HCT116 (cell line): ENCODE measurements around the gene EPHA6. TPM values are rescaled to one million over a fixed set of nuclear protein-coding genes. Genes with fewer than 3 reads are reported as not detected.

ENCODE experiments used
- ATAC-seq: fragments of 200-7000 bp; cut with Tn5 transposase; 2 replicates; pipeline ENCODE4 v1.9.1; 2020; ENCODE audit warnings: mild to moderate bottlenecking, moderate library complexity
- BruUV-seq: library from RNA; stranded (reverse); fragments of 400-500 nt; replicated peaks from 2 replicates; lab custom pipeline; 2021; lab: Mats Ljungman, UMichigan
- CTCF ChIA-PET: fragments of 300-600 bp; sonication (Branson Sonifier 250); formaldehyde crosslinking; loops from one replicate; lab custom pipeline; 2021; ENCODE audit warnings: antibody characterized with exemption; lab: Charles Lee
- POLR2A ChIA-PET: fragments of 300-600, 350-600 bp; sonication (Branson Sonifier 250); formaldehyde crosslinking; loops from one replicate; lab custom pipeline; 2021; ENCODE audit warnings: antibody characterized with exemption; lab: Charles Lee
- RAD21 ChIA-PET, 2 experiments: fragments of 300-600 bp; sonication (Branson Sonifier 250); formaldehyde crosslinking; loops; one replicate each; lab custom pipeline; 2023; ENCODE audit warnings: low total read pairs in 2 of 2; ENCODE audit not compliant: uncharacterized antibody in 2 of 2, unreplicated experiment in 2 of 2, low non-redundant PET in 1 of 2; lab: Charles Lee
- DNase-seq: peaks from one replicate; pipeline ENCODE4 v3.0.0-alpha.2; 2010; ENCODE audit warnings: low read depth, low spot score
- H2AFZ ChIP-seq: fragments of 200-600 bp; shearing (Covaris generic), sonication (generic); 2 replicates; pipeline ENCODE4 v1.6.1; 2017; ENCODE audit warnings: low read depth, mixed run types, mixed read lengths, antibody characterized with exemption, low read length; ENCODE audit not compliant: poor library complexity, severe bottlenecking
- H3K27ac ChIP-seq: 2 replicates; pipeline ENCODE4 v1.5.1; 2012; ENCODE audit warnings: low read depth, low read length
- H3K27me3 ChIP-seq: fragments of 200-600 bp; sonication (generic); 2 replicates; pipeline ENCODE4 v1.6.1; 2016; ENCODE audit warnings: mixed run types, low read length, mixed read lengths; ENCODE audit not compliant: insufficient read depth
- H3K36me3 ChIP-seq, 2 experiments: fragments of 200-500 bp in 1 of 2; fragments of 200-600 bp in 1 of 2; sonication (Bioruptor generic) in 1 of 2; sonication (generic) in 1 of 2; 2 replicates each; pipeline versions ENCODE4 v1.5.1 to v1.6.1; 2014 to 2016; ENCODE audit warnings: low read length in 2 of 2, inconsistent platforms in 1 of 2, mixed read lengths in 1 of 2, mixed run types in 1 of 2; ENCODE audit not compliant: insufficient read depth in 2 of 2, control insufficient read depth in 1 of 2
- H3K4me1 ChIP-seq, 2 experiments: fragments of 200-600 bp in 1 of 2; sonication (generic) in 1 of 2; 2 replicates each; pipeline versions ENCODE4 v1.5.1 to v1.6.1; 2012 to 2017; ENCODE audit warnings: low read length in 2 of 2, inconsistent platforms in 1 of 2, mild to moderate bottlenecking in 1 of 2, mixed read lengths in 1 of 2, mixed run types in 1 of 2, moderate library complexity in 1 of 2; ENCODE audit not compliant: insufficient read depth in 2 of 2, control insufficient read depth in 1 of 2
- H3K4me2 ChIP-seq: fragments of 200-600 bp; sonication (generic); 2 replicates; pipeline ENCODE4 v1.6.1; 2017; ENCODE audit warnings: mixed run types, low read length, mixed read lengths
- H3K4me3 ChIP-seq, 2 experiments: fragments of 200-600 bp in 1 of 2; sonication (generic) in 1 of 2; replicated peaks in 1 of 2; 2 replicates each; pipeline ENCODE4 v1.5.1; 2011 to 2016; ENCODE audit warnings: low read length in 2 of 2, control low read depth in 1 of 2, low read depth in 1 of 2, mild to moderate bottlenecking in 1 of 2, mixed read lengths in 1 of 2, mixed run types in 1 of 2
- H3K79me2 ChIP-seq: fragments of 200-600 bp; sonication (generic); 2 replicates; pipeline ENCODE4 v1.6.1; 2017; ENCODE audit warnings: mild to moderate bottlenecking, mixed run types, low read length, moderate library complexity, mixed read lengths; ENCODE audit not compliant: insufficient read depth
- H3K9ac ChIP-seq: fragments of 200-600 bp; sonication (generic); 2 replicates; pipeline ENCODE4 v1.6.1; 2016; ENCODE audit warnings: low read length, mixed read lengths
- H3K9me2 ChIP-seq: fragments of 200-600 bp; sonication (generic), shearing (Covaris generic); 2 replicates; pipeline ENCODE4 v1.6.1; 2017; ENCODE audit warnings: mixed run types, mild to moderate bottlenecking, moderate library complexity; ENCODE audit not compliant: insufficient read depth
- H3K9me3 ChIP-seq, 2 experiments: fragments of 200-500 bp in 1 of 2; fragments of 200-600 bp in 1 of 2; sonication (Bioruptor generic) in 1 of 2; sonication (generic) in 1 of 2; 2 replicates each; pipeline ENCODE4 v1.6.1; 2014 to 2017; ENCODE audit warnings: low read length in 2 of 2, mixed read lengths in 2 of 2, inconsistent platforms in 1 of 2, low read depth in 1 of 2, mild to moderate bottlenecking in 1 of 2, mixed run types in 1 of 2, moderate library complexity in 1 of 2; ENCODE audit not compliant: control insufficient read depth in 1 of 2, insufficient read depth in 1 of 2
- H4K20me1 ChIP-seq: fragments of 200-600 bp; sonication (generic), shearing (Covaris generic); 2 replicates; pipeline ENCODE4 v1.6.1; 2017; ENCODE audit warnings: mixed run types, mild to moderate bottlenecking, moderate library complexity; ENCODE audit not compliant: insufficient read depth
- CEBPB ChIP-seq: IDR thresholded peaks from 2 replicates; pipeline ENCODE4 v1.6.1; 2012; ENCODE audit warnings: low read depth
- EGR1 ChIP-seq: IDR thresholded peaks from 2 replicates; pipeline ENCODE4 v1.6.1; 2012; ENCODE audit warnings: low read depth
- EZH2phosphoT487 ChIP-seq: fragments of 200-600 bp; IDR thresholded peaks from 2 replicates; pipeline ENCODE4 v1.6.1; 2018; ENCODE audit warnings: antibody characterized with exemption, borderline replicate concordance
- JUND ChIP-seq: IDR thresholded peaks from 2 replicates; pipeline ENCODE4 v1.6.1; 2012
- POLR2A ChIP-seq: IDR thresholded peaks from 2 replicates; pipeline ENCODE4 v1.7.0; 2011; ENCODE audit warnings: borderline replicate concordance; ENCODE audit not compliant: insufficient read depth, insufficient read length; ENCODE audit errors: extremely low read depth
- POLR2AphosphoS5 ChIP-seq: IDR thresholded peaks from 2 replicates; pipeline ENCODE4 v1.6.1; 2011; ENCODE audit warnings: mild to moderate bottlenecking, low read depth, low read length, moderate library complexity
- RAD21 ChIP-seq: IDR thresholded peaks from 2 replicates; pipeline ENCODE4 v1.6.1; 2012; ENCODE audit warnings: low read depth, mild to moderate bottlenecking
- TCF7L2 ChIP-seq: IDR thresholded peaks from 2 replicates; pipeline ENCODE4 v1.7.0; 2011; ENCODE audit warnings: borderline replicate concordance, inconsistent platforms; ENCODE audit not compliant: insufficient read depth, insufficient read length; ENCODE audit errors: extremely low read depth
- ZFX ChIP-seq: fragments of 450-650 bp; IDR thresholded peaks from 2 replicates; pipeline ENCODE4 v1.6.1; 2017
- intact Hi-C: fragments of 100-400 bp; cut with micrococcal nuclease; formaldehyde crosslinking; loops from 2 replicates; pipeline ENCODE4 v1.10.0; 2022
- total RNA-seq: library from RNA; stranded (reverse); gene quantifications from one replicate; pipeline ENCODE4 v1.2.1, GENCODE V29; 2021; ENCODE audit not compliant: unreplicated experiment
- TF ChIP-seq, protein P1 (sequence below), 3 experiments: fragments of 200-600 bp in 1 of 3; sonication (generic) in 1 of 3; IDR thresholded peaks in 2 of 3; conservative IDR thresholded peaks in 1 of 3; 2 replicates each; pipeline ENCODE4 v1.5.1; 2012 to 2017; ENCODE audit warnings: low read depth in 2 of 3, low read length in 2 of 3, antibody characterized with exemption in 1 of 3, borderline replicate concordance in 1 of 3, control low read depth in 1 of 3, mild to moderate bottlenecking in 1 of 3, mixed read lengths in 1 of 3, mixed run types in 1 of 3, moderate library complexity in 1 of 3; ENCODE audit not compliant: insufficient read depth in 1 of 3
- TF ChIP-seq, protein P2 (sequence below): IDR thresholded peaks from 2 replicates; pipeline ENCODE4 v1.6.1; 2012

The EPHA6 gene
- total RNA-seq, 1 experiment from 2014 or later = not detected

DNA sequence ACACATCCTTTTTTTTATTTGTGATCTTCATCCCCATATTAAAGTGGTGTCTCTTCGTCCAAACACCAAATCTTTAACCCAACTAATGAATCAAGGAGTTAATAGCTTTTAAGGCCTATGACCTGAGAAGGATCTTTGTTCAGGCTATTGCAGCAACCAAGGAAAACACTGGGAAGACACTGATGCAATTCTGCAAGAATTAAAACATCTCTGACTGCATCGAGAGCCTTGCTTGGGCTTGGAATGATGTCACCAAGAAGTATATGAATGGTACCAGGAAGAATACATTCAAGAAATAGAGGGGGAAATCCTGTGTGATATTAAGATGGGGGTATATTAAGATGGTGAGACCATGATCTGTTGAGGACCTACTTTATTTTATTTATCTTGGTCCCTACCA lies 736.0 kb downstream of the EPHA6 start:
- no peak overlapping the region for H3K9ac ChIP-seq
- H3K4me2 ChIP-seq = no peak overlapping the region
- H3K79me2 ChIP-seq = no peaks in the 10 kb centered on the region
- no TSS peak for BruUV-seq
- H3K36me3 ChIP-seq = no peaks in the 10 kb centered on the region
- no peak overlapping the region for H3K4me3 ChIP-seq
- intact Hi-C loops = no loop called here
- TF ChIP-seq JUND = no peak
- DNase-seq = no peak
- no peaks in the 10 kb centered on the region for H3K27me3 ChIP-seq
- ChIA-PET CTCF (no interaction called here), POLR2A (no interaction called here), RAD21 (no interaction called here)
- no peaks in the 10 kb centered on the region for H3K9me2 ChIP-seq
- 0 out of 4 replicates have a peak, but pooled peaks cover 0 to 4% of the 10 kb centered on the region in 2 experiments for H3K9me3 ChIP-seq
- no peaks in the 10 kb centered on the region for H3K4me1 ChIP-seq
- H4K20me1 ChIP-seq = no peaks in the 10 kb centered on the region
- no peak for ATAC-seq
- H3K27ac ChIP-seq = no peak overlapping the region
- H2AFZ ChIP-seq = no peak overlapping the region

DNA sequence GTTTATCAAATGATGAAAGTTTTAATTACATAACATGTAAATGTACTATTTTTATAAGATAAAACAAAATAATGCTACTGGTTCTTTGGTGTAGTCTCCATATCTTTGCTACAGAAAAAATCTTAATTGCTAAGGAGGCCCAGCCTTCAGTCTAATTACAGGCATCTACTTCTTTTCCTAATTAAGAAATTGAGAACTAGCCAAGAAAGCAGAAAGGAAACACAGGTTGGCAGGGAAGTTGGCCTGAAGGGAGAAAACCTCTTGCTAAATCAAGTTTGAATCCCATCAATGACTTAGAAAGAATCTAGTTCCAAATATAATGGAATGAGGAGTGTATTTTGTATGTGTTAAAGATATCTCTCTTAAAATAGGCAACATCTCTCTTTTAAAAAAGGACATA lies 737.8 kb downstream of the EPHA6 start:
- CTCF ChIA-PET = no interaction called here
- H4K20me1 ChIP-seq = no peaks in the 10 kb centered on the region
- H3K9me2 ChIP-seq = no peaks in the 10 kb centered on the region
- 0 out of 4 replicates have a peak, but pooled peaks cover 0 to 9% of the 10 kb centered on the region in 2 experiments for H3K9me3 ChIP-seq
- H3K4me3 ChIP-seq = no peak overlapping the region
- no peak for DNase-seq
- RAD21 ChIA-PET = no interaction called here
- no peak overlapping the region for H2AFZ ChIP-seq
- POLR2A ChIA-PET = no interaction called here
- intact Hi-C loops = no loop called here
- no peaks in the 10 kb centered on the region for H3K79me2 ChIP-seq
- H3K9ac ChIP-seq = no peak overlapping the region
- H3K4me2 ChIP-seq = no peak overlapping the region
- BruUV-seq = no TSS peak
- no peak for ATAC-seq
- TF ChIP-seq EZH2phosphoT487 (no peak), POLR2A (no peak)
- no peaks in the 10 kb centered on the region for H3K36me3 ChIP-seq
- no peaks in the 10 kb centered on the region for H3K4me1 ChIP-seq
- no peak overlapping the region for H3K27ac ChIP-seq
- H3K27me3 ChIP-seq = no peaks in the 10 kb centered on the region

DNA sequence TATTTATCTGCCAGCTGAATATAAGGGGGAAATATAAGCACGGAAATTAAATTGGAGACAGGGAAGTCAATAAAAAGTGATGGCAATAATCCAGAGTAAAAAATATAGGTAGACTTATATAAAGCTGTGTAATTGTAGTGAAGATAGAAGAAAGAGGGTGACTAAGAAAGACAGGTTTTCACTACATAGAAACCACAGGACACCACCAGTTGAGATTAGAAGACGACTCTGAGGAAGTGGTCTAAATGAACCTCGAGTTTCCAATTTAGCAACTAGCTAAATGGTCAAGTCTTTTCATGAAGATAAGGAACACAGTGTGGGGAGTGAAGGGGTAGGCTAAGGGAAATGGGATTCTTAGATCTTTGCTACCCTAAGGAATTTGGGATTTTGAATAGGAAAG lies 761.3 kb downstream of the EPHA6 start:
- no peaks in the 10 kb centered on the region for H3K27me3 ChIP-seq
- CTCF ChIA-PET = no interaction called here
- H2AFZ ChIP-seq = no peak overlapping the region
- H3K4me2 ChIP-seq = no peak overlapping the region
- RAD21 ChIA-PET = no interaction called here
- no peak overlapping the region for H3K4me3 ChIP-seq
- no peak overlapping the region for H3K27ac ChIP-seq
- no peaks in the 10 kb centered on the region for H3K9me2 ChIP-seq
- no peak for ATAC-seq
- no peaks in the 10 kb centered on the region for H3K36me3 ChIP-seq
- H3K4me1 ChIP-seq = no peaks in the 10 kb centered on the region
- H3K9ac ChIP-seq = no peak overlapping the region
- no peak for DNase-seq
- intact Hi-C loops = no loop called here
- H3K79me2 ChIP-seq = no peaks in the 10 kb centered on the region
- H4K20me1 ChIP-seq = no peaks in the 10 kb centered on the region
- BruUV-seq = no TSS peak
- no peaks in the 10 kb centered on the region for H3K9me3 ChIP-seq
- POLR2A ChIA-PET = no interaction called here
- TF ChIP-seq TCF7L2 (no peak), RAD21 (no peak), POLR2AphosphoS5 (no peak), EZH2phosphoT487 (no peak), CEBPB (no peak), JUND (no peak), ZFX (no peak), EGR1 (no peak)
- TF ChIP-seq, protein P1, sequence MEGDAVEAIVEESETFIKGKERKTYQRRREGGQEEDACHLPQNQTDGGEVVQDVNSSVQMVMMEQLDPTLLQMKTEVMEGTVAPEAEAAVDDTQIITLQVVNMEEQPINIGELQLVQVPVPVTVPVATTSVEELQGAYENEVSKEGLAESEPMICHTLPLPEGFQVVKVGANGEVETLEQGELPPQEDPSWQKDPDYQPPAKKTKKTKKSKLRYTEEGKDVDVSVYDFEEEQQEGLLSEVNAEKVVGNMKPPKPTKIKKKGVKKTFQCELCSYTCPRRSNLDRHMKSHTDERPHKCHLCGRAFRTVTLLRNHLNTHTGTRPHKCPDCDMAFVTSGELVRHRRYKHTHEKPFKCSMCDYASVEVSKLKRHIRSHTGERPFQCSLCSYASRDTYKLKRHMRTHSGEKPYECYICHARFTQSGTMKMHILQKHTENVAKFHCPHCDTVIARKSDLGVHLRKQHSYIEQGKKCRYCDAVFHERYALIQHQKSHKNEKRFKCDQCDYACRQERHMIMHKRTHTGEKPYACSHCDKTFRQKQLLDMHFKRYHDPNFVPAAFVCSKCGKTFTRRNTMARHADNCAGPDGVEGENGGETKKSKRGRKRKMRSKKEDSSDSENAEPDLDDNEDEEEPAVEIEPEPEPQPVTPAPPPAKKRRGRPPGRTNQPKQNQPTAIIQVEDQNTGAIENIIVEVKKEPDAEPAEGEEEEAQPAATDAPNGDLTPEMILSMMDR (IDR thresholded peaks at IDR 0.05 in 2 of 3, conservative IDR thresholded peaks at IDR 0.05 in 1 of 3; ENCODE audit: borderline replicate concordance in 1 of 3, insufficient read depth in 1 of 3, low read depth in 2 of 3, low read length in 2 of 3) = no peak
- TF ChIP-seq, protein P2, sequence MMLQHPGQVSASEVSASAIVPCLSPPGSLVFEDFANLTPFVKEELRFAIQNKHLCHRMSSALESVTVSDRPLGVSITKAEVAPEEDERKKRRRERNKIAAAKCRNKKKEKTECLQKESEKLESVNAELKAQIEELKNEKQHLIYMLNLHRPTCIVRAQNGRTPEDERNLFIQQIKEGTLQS = no peak
